ENCODE measurements around the gene PRKCA.

DNA sequence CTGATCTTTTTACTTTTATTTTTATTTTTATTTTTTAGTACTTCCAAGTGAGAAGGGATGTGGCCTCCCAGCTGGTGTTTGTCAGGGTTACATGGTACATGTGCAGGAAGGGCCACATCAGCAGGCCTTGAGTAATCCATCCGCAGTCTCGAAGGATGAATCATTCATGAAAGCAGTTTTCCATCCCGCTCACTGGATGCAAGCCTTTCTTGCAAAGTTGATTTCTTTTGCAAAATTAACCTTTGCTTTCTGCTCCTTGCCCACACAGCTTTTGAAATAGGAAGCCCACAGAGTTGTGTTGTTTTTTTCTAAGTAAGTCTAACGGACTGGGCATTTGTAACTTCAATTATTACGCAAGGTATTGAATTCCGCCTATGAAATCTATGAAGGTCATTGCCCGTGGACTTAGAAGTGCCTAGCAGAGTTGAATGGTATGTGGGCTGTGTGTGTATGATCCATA lies 157.4 kb downstream of the PRKCA start:
- TF ChIP-seq POLR2A (IDR thresholded peaks at IDR 0.05; ENCODE audit: extremely low read depth, insufficient read length) = no peak
- TF ChIP-seq, protein P1, sequence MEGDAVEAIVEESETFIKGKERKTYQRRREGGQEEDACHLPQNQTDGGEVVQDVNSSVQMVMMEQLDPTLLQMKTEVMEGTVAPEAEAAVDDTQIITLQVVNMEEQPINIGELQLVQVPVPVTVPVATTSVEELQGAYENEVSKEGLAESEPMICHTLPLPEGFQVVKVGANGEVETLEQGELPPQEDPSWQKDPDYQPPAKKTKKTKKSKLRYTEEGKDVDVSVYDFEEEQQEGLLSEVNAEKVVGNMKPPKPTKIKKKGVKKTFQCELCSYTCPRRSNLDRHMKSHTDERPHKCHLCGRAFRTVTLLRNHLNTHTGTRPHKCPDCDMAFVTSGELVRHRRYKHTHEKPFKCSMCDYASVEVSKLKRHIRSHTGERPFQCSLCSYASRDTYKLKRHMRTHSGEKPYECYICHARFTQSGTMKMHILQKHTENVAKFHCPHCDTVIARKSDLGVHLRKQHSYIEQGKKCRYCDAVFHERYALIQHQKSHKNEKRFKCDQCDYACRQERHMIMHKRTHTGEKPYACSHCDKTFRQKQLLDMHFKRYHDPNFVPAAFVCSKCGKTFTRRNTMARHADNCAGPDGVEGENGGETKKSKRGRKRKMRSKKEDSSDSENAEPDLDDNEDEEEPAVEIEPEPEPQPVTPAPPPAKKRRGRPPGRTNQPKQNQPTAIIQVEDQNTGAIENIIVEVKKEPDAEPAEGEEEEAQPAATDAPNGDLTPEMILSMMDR (IDR thresholded peaks at IDR 0.05; ENCODE audit: low read depth, low read length) = no peak
- TF ChIP-seq MYC (IDR thresholded peaks at IDR 0.05; ENCODE audit: low read depth, low read length) = peak; percentile 85

Measured in NB4 (cell line).